ENCODE data around the gene PTGDR2. TPM values are rescaled to one million over a fixed set of nuclear protein-coding genes. Genes with fewer than 3 reads are reported as not detected.

Gene PTGDR2
- total RNA-seq, 1 donor from 2014 or later = 0.86 TPM

DNA sequence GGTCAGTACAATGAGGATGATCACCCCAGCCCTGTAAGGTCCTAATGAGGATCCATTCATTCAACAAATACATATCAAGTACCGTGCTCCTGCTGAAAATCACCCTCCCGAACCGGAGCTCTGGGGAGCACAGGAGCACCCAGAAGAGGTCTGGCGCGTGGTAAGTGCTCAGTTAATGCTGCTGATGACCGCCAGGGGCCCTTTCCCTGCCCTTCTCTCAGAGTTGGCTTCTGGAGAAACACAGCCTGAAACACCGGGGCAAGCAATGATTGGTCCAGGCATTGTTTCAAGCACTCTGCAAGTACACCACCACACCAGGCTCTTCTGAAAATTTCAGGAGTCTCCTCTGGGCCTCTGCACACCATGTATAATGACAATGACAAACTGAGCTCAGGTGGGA lies 17.6 kb downstream of the PTGDR2 start:
- no peak overlapping the region for H3K27ac ChIP-seq
- TF ChIP-seq, protein P1, sequence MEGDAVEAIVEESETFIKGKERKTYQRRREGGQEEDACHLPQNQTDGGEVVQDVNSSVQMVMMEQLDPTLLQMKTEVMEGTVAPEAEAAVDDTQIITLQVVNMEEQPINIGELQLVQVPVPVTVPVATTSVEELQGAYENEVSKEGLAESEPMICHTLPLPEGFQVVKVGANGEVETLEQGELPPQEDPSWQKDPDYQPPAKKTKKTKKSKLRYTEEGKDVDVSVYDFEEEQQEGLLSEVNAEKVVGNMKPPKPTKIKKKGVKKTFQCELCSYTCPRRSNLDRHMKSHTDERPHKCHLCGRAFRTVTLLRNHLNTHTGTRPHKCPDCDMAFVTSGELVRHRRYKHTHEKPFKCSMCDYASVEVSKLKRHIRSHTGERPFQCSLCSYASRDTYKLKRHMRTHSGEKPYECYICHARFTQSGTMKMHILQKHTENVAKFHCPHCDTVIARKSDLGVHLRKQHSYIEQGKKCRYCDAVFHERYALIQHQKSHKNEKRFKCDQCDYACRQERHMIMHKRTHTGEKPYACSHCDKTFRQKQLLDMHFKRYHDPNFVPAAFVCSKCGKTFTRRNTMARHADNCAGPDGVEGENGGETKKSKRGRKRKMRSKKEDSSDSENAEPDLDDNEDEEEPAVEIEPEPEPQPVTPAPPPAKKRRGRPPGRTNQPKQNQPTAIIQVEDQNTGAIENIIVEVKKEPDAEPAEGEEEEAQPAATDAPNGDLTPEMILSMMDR (IDR thresholded peaks at IDR 0.05) = no peak
- ATAC-seq = no peak
- H3K9me3 ChIP-seq = no peaks in the 10 kb centered on the region
- peaks cover 19% of the 10 kb centered on the region for H3K4me1 ChIP-seq
- no peak overlapping the region for H3K4me3 ChIP-seq
- H3K36me3 ChIP-seq = no peaks in the 10 kb centered on the region
- no peak for DNase-seq
- peaks cover 9% of the 10 kb centered on the region for H3K27me3 ChIP-seq (ENCODE audit: low read depth)
- intact Hi-C loops (cut with DNase I) = no loop called here

DNA sequence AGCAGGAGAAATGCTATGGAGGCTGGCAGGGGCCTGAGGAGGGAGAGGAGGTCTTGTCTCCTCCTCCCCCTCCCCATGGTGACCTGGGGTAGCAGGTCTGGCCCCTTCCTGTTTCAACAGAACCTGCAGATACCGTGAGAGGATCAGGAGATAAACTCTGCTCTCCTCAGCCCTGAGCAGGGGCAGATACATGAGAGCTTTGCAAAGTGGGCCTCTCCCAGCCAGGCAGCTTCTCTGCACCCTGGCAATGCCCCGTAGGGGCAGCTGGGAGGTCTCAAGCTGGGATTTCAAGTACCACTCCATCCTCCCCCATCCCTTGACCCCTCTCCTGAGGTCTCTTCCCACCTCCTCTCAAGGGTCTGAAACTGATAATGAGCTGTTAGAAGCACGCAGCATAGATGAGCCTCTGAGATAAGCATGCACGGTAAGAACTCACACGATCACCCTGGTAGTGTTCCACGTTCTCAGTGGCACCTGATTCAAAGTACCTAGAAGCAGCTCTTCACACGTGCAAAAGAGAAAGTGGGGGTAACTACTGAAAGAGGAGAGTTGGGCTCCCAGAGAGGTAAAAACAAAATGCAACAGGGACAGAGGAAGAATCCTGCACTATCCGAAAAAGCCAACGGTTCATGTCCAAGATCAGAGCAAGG lies 18.8 kb downstream of the PTGDR2 start:
- Histone ChIP-seq H3K9me3 (no peaks in the 10 kb centered on the region), H3K4me1 (peaks cover 12% of the 10 kb centered on the region), H3K36me3 (no peaks in the 10 kb centered on the region), H3K4me3 (no peak overlapping the region), H3K27ac (no peak overlapping the region), H3K27me3 (ENCODE audit: low read depth) (peaks cover 10% of the 10 kb centered on the region)
- TF ChIP-seq, protein P1 (IDR thresholded peaks at IDR 0.05) = no peak
- ATAC-seq = no peak
- intact Hi-C loops (cut with DNase I) = no loop called here
- no peak for DNase-seq

DNA sequence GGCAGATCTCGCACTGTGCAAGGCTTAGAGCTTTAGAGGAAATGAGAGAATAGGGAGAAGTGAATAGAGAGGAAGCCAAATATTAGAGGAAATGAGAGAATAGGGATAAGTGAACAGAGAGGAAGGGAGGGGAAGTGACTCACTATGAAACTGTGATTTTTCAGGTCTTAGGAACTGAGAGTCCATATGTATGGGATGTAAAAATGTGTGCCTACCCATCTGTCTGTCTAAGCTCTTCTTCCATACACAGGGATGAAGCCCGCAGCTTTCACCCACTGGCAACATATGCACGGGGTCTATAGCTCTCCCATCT lies 20.3 kb downstream of the PTGDR2 start:
- TF ChIP-seq, protein P1 (IDR thresholded peaks at IDR 0.05) = no peak
- no peak for DNase-seq
- Histone ChIP-seq H3K4me3 (no peak overlapping the region), H3K27ac (no peak overlapping the region), H3K9me3 (no peaks in the 10 kb centered on the region), H3K36me3 (no peaks in the 10 kb centered on the region), H3K27me3 (ENCODE audit: low read depth) (peaks cover 13% of the 10 kb centered on the region), H3K4me1 (no peaks in the 10 kb centered on the region)
- ATAC-seq = peak; percentile 46 to 56
- intact Hi-C loops (cut with DNase I) = no loop called here

DNA sequence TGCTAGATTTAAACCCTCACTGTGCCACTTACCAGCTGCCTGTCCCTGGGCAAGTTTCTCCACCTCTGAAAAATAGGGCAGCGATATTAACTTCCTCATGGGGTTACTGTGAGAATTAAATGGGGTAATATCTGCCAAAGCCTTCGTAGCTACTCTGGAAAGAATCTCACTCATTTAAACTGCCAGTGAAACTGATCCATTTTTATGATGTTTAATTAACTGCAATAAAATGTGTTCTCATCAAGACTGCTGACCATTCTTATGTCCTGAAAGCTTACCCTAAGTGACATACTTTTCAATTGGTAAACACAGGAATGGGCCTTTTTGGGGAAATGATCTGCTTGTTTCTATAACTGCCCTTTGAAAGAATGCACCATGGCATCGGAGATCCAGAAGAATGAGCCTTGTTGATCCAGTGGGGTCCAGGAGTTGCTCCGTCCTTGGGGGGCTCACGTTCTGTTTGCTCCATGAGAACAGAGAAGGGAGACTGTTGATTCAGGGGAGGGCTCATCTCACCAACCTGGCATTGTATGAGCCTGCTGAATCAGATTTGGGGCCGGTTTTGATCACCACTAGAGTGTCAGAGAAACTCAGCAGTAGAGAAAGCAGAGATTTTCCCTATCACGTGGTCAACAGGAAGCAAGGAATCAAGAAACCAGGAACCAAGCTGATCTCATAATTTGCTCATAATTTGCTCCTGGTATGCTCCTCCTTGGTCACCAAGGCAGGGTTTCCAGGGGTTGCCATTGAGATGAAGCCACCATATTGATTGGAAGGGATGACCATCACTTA lies 20.8 kb downstream of the PTGDR2 start:
- Histone ChIP-seq H3K4me3 (no peak overlapping the region), H3K27me3 (ENCODE audit: low read depth) (peaks cover 13% of the 10 kb centered on the region), H3K9me3 (no peaks in the 10 kb centered on the region), H3K36me3 (no peaks in the 10 kb centered on the region), H3K27ac (peak overlapping the region; percentile 0), H3K4me1 (no peaks in the 10 kb centered on the region)
- TF ChIP-seq, protein P1 (IDR thresholded peaks at IDR 0.05) = no peak
- DNase-seq = no peak
- ATAC-seq = peak in 1 of 2 donors; percentile 35
- intact Hi-C loops (cut with DNase I) = loop anchor here (5.0 kb wide), 1 partner anchor 62 kb away; no protein-coding TSS in a partner anchor

DNA sequence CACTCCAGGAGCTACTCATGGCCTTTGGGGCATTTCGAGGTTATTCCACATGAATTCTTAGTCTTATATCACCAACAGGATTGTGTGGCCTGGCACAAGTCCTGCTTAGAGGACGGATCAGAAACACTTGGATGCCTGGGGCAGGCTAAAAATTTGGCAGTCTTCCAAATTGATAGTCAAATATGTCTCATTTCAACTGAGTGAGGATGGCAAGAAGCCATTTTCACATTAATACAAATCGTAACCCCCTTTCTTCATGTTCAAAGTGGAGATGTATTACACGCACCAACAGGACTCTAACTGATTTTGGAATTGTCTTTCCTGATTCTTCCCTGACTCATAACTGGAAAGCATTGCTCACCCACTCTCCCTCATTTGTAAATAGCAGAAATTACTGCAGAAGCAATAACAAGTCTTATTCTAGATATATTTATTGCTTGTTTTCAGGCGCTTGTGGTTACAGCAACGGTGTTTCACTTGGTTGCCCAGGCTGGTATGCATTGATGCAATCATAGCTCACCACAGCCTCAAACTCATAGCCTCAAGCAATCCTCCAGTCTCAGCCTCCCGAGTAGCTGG lies 24.2 kb downstream of the PTGDR2 start:
- H3K4me1 ChIP-seq = no peaks in the 10 kb centered on the region
- no peak overlapping the region for H3K27ac ChIP-seq
- H3K9me3 ChIP-seq = no peaks in the 10 kb centered on the region
- no peaks in the 10 kb centered on the region for H3K36me3 ChIP-seq
- H3K27me3 ChIP-seq (ENCODE audit: low read depth) = peaks cover 27% of the 10 kb centered on the region
- ATAC-seq = no peak
- TF ChIP-seq, protein P1 (IDR thresholded peaks at IDR 0.05) = no peak
- DNase-seq = no peak
- H3K4me3 ChIP-seq = no peak overlapping the region
- intact Hi-C loops (cut with DNase I) = loop anchor here (5.0 kb wide), 1 partner anchor 66 kb away; no protein-coding TSS in a partner anchor
